H54 (cell line): ENCODE data around the gene SMO.
A peak's percentile ranks its signal among the peaks of the same experiment; 100 is the strongest.
"Not testable (repeated sequence)": the region's sequence is repeated elsewhere in the genome, so short reads cannot be mapped to it uniquely, and the experiment has no call there.

Experiments
- DNase-seq: peaks from one replicate; pipeline ENCODE4 v3.0.0; 2011; ENCODE audit warnings: low spot score, mixed read lengths; ENCODE audit not compliant: insufficient read length
- FAIRE-seq: peaks from 3 replicates; lab custom pipeline; 2011; peaks lifted over from hg19 to GRCh38; lab: Jason Lieb, UNC
- POLR2A ChIP-seq: IDR thresholded peaks from 2 replicates; pipeline ENCODE4 v1.6.1; 2011; ENCODE audit warnings: low read depth, mild to moderate bottlenecking, low read length

SMO gene

GRCh38 chr7:129209067-129209926 is 20.9 kb downstream of the SMO start:
- FAIRE-seq: no peak
- no peak for TF ChIP-seq POLR2A

GRCh38 chr7:129210256-129210988 is 22.0 kb downstream of the SMO start:
- FAIRE-seq (no peak), DNase-seq (peak; percentile 74)
- no peak for TF ChIP-seq POLR2A

More at GRCh38 chr7:129209067-129209926, 20.9 kb downstream of the SMO start:
- DNase-seq: no peak

- no peak for FAIRE-seq
- no peak for TF ChIP-seq POLR2A
Observed at GRCh38 chr7:129210989-129211312, 22.5 kb downstream of the SMO start.

GRCh38 chr7:129212126-129212525 is 23.7 kb downstream of the SMO start:
- no peak for TF ChIP-seq POLR2A
- DNase-seq (no peak), FAIRE-seq (no peak)

More at GRCh38 chr7:129210989-129211312, 22.5 kb downstream of the SMO start:
- no peak for DNase-seq

GRCh38 chr7:129212596-129212995 is 24.2 kb downstream of the SMO start:
- FAIRE-seq (no peak), DNase-seq (no peak)
- no peak for TF ChIP-seq POLR2A

- no peak for FAIRE-seq
- TF ChIP-seq POLR2A: no peak
- no peak for DNase-seq
Observed at GRCh38 chr7:129213828-129214227, 25.4 kb downstream of the SMO start.

GRCh38 chr7:129215691-129216090 is 27.3 kb downstream of the SMO start:
- FAIRE-seq, DNase-seq: not testable (repeated sequence)

- FAIRE-seq, DNase-seq: not testable (repeated sequence)
Observed at GRCh38 chr7:129216101-129216715, 27.8 kb downstream of the SMO start.

GRCh38 chr7:129216821-129217416 is 28.5 kb downstream of the SMO start:
- FAIRE-seq, DNase-seq: not testable (repeated sequence)

- FAIRE-seq (no peak), DNase-seq (peak; percentile 83)
- TF ChIP-seq POLR2A: no peak
Observed at GRCh38 chr7:129218514-129219062, 30.2 kb downstream of the SMO start.

GRCh38 chr7:129219166-129219565 is 30.7 kb downstream of the SMO start:
- not testable (repeated sequence) for DNase-seq, FAIRE-seq

GRCh38 chr7:129222064-129222463 is 33.6 kb downstream of the SMO start:
- FAIRE-seq (no peak), DNase-seq (no peak)
- TF ChIP-seq POLR2A: no peak

- DNase-seq (peak; percentile 87), FAIRE-seq (peak; percentile 90)
- peak; percentile 86 for TF ChIP-seq POLR2A
Observed at GRCh38 chr7:129224251-129225205, 36.1 kb downstream of the SMO start, which contains the start of gene AHCYL2. TSS of gene AHCYL2 (plus strand) at chr7:129225030.
